Stomach (tissue), 9 donors: Measurements from ENCODE around the gene MEGF6. TPM values are rescaled to one million over a fixed set of nuclear protein-coding genes. Genes with fewer than 3 reads are reported as not detected.
A peak's percentile ranks its signal among the peaks of the same experiment; 100 is the strongest.
"Not testable (repeated sequence)": the region's sequence is repeated elsewhere in the genome, so short reads cannot be mapped to it uniquely, and the experiment has no call there.

Source experiments
- DNase-seq, 2 donors: peaks; one replicate each; pipeline versions ENCODE4 v3.0.0 to v3.0.0-alpha.2; 2013 to 2019
- H3K27ac ChIP-seq, 5 donors: fragments of 200-600 bp in 4 of 5; sonication (generic) in 4 of 5; one replicate each; pipeline ENCODE4 v1.5.1; 2013 to 2019; ENCODE audit warnings: mild to moderate bottlenecking in 1 of 5, moderate library complexity in 1 of 5
- H3K27me3 ChIP-seq, 3 donors: fragments of 200-600 bp; sonication (generic); one replicate each; pipeline ENCODE4 v1.5.1; 2017 to 2019; ENCODE audit warnings: mixed run types in 1 of 3
- H3K36me3 ChIP-seq, 4 donors: fragments of 200-600 bp; sonication (generic); 1 replicate in 3 of 4; 2 replicates in 1 of 4; pipeline ENCODE4 v1.5.1; 2016 to 2019
- H3K4me1 ChIP-seq, 4 donors: fragments of 200-600 bp; sonication (generic); one replicate each; pipeline ENCODE4 v1.5.1; 2016 to 2019
- H3K4me3 ChIP-seq, 4 donors: fragments of 200-600 bp; sonication (generic) in 3 of 4; one replicate each; pipeline ENCODE4 v1.5.1; 2016 to 2019; ENCODE audit warnings: mild to moderate bottlenecking in 1 of 4
- H3K9me3 ChIP-seq, 4 donors: fragments of 200-600 bp; sonication (generic); one replicate each; pipeline ENCODE4 v1.5.1; 2016 to 2019
- CTCF ChIP-seq, 7 experiments: fragments of 450-650 bp in 4 of 7; fragments of 200-600 bp in 3 of 7; sonication (generic) in 3 of 7; IDR thresholded peaks; one replicate each; pipeline ENCODE4 v1.5.1; 2016 to 2019; ENCODE audit warnings: antibody characterized with exemption in 7 of 7, control low read depth in 2 of 7, mild to moderate bottlenecking in 1 of 7
- EP300 ChIP-seq: sonication (generic); formaldehyde crosslinking; IDR thresholded peaks from one replicate; pipeline ENCODE4 v1.6.1; 2017; ENCODE audit warnings: antibody characterized with exemption
- POLR2A ChIP-seq, 4 donors: fragments of 450-650 bp; IDR thresholded peaks; one replicate each; pipeline ENCODE4 v1.6.1; 2016; ENCODE audit warnings: antibody characterized with exemption in 4 of 4, control low read depth in 2 of 4, mild to moderate bottlenecking in 1 of 4, moderate library complexity in 1 of 4
- POLR2AphosphoS5 ChIP-seq, 3 donors: sonication (generic); formaldehyde crosslinking; IDR thresholded peaks; one replicate each; pipeline ENCODE4 v1.6.1; 2016; ENCODE audit warnings: antibody characterized with exemption in 3 of 3
- WGBS, 5 donors: extraction: QIAGEN DNeasy Blood & Tissue Kit in 3 of 5; methylation state at CpG; one replicate each; pipeline versions ENCODE4 v1.1.5 to v1.1.7; 2013 to 2018; 5-methylcytosine and 5-hydroxymethylcytosine counted together
- intact Hi-C: fragments of 100-400 bp; cut with DNase I; formaldehyde crosslinking; loops from one replicate; pipeline ENCODE4 v1.15.1; 2023; ENCODE audit warnings: low total_unique reads
- polyA plus RNA-seq, 3 donors: library from polyadenylated mRNA; stranded (reverse); fragments of 200-250 nt; gene quantifications; one replicate each; pipeline ENCODE4 v1.2.3, GENCODE V29; 2013
- total RNA-seq, 5 donors: library from RNA; depleted of rRNA; stranded (reverse); fragments of >200 nt; gene quantifications; one replicate each; pipeline versions ENCODE4 v1.1.0 to v1.2.3, GENCODE V29; 2014 to 2016
- donor health status: healthy with polysubstance abuse.
- donor health status: Bipolar disorder and iron deficiency.
- donor health status: healthy.

MEGF6 gene
- total and polyA plus RNA-seq, 8 donors, result 2.6 to 57.2 (median 26.7) TPM

- TF ChIP-seq CTCF (IDR thresholded peaks at IDR 0.05), result peak in 5 of 7 experiments; percentile 44 to 74 (median 63)
- H3K4me1 ChIP-seq, result peaks cover 16 to 57% (median 38%) of the 10 kb centered on the region in 4 donors
- H3K36me3 ChIP-seq, intact Hi-C loops, H3K27ac ChIP-seq, H3K9me3 ChIP-seq, H3K27me3 ChIP-seq, H3K4me3 ChIP-seq: not testable (repeated sequence)
- DNase-seq, result peak in 1 of 2 donors; percentile 51
- WGBS, 5 donors, result 22 to 40% (median 25%) methylated on average over 9 to 15 of the region's 15 CpGs
These were observed 9.9 kb upstream of the MEGF6 start for GRCh38 chr1:3621151-3621671.

GRCh38 chr1:3620708-3621107 lies 9.4 kb upstream of the MEGF6 start:
- no peak overlapping the region for H3K27ac ChIP-seq
- DNase-seq, result no peak
- no peaks in the 10 kb centered on the region for H3K9me3 ChIP-seq
- H3K27me3 ChIP-seq, result no peaks in the 10 kb centered on the region
- no peaks in the 10 kb centered on the region for H3K36me3 ChIP-seq
- WGBS, 5 donors, result 84 to 87% (median 85%) methylated on average over 12 of the region's 12 CpGs
- no peak overlapping the region for H3K4me3 ChIP-seq
- TF ChIP-seq EP300 (no peak), POLR2A (IDR thresholded peaks at IDR 0.05) (no peak), POLR2AphosphoS5 (IDR thresholded peaks at IDR 0.05) (no peak), CTCF (IDR thresholded peaks at IDR 0.05) (no peak)
- peaks cover 12 to 52% (median 34%) of the 10 kb centered on the region in 4 donors for H3K4me1 ChIP-seq
- intact Hi-C loops, result no loop called here

GRCh38 chr1:3618881-3619671 lies 7.8 kb upstream of the MEGF6 start:
- H3K4me1 ChIP-seq, result peaks cover 11 to 47% (median 26%) of the 10 kb centered on the region in 4 donors
- 13 to 20% (median 16%) methylated on average over 18 to 21 of the region's 21 CpGs for WGBS, 5 donors
- H3K9me3 ChIP-seq, result no peaks in the 10 kb centered on the region
- intact Hi-C loops, result loop anchor here (5.0 kb wide), 2 partner anchors 52 to 127 kb away; no protein-coding TSS in a partner anchor
- H3K27ac ChIP-seq, result no peak overlapping the region
- TF ChIP-seq EP300 (no peak), POLR2AphosphoS5 (IDR thresholded peaks at IDR 0.05) (peak in 1 of 3 donors; percentile 49), CTCF (IDR thresholded peaks at IDR 0.05) (peak in 5 of 7 experiments; percentile 73 to 84 (median 82))
- H3K27me3 ChIP-seq, result no peaks in the 10 kb centered on the region
- peak; percentile 79 to 93 for DNase-seq
- no peak overlapping the region for H3K4me3 ChIP-seq
- no peaks in the 10 kb centered on the region for H3K36me3 ChIP-seq

DNA sequence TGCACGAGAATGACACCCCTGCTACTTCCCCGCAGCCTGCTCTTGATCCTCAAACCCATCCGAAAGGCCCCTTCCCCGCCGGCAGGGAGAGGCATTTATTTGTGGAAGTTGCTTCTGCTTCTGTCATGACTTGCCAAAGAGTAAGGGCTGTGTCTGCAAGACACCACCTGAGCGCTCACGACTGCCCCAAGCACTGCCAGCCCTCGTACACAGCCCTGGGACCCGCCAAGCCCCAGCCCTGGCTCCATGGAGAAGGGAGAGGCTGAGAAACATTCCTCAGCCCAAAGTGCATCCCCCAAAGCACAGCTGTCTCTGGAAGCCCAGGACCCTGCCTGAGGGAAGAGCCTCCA lies 7.2 kb upstream of the MEGF6 start:
- Histone ChIP-seq H3K4me3 (no peak overlapping the region), H3K36me3 (no peaks in the 10 kb centered on the region), H3K27ac (no peak overlapping the region), H3K27me3 (no peaks in the 10 kb centered on the region), H3K4me1 (peaks cover 6 to 41% (median 20%) of the 10 kb centered on the region in 4 donors), H3K9me3 (no peaks in the 10 kb centered on the region)
- 68 to 76% (median 74%) methylated on average over 4 to 9 of the region's 9 CpGs for WGBS, 5 donors
- no peak for DNase-seq
- TF ChIP-seq CTCF (IDR thresholded peaks at IDR 0.05) (no peak), EP300 (no peak), POLR2AphosphoS5 (IDR thresholded peaks at IDR 0.05) (no peak)
- intact Hi-C loops, result loop anchor here (5.0 kb wide), 2 partner anchors 51 to 126 kb away; no protein-coding TSS in a partner anchor
